ENCODE measurements around the gene MACROD1.

MACROD1 gene

DNA sequence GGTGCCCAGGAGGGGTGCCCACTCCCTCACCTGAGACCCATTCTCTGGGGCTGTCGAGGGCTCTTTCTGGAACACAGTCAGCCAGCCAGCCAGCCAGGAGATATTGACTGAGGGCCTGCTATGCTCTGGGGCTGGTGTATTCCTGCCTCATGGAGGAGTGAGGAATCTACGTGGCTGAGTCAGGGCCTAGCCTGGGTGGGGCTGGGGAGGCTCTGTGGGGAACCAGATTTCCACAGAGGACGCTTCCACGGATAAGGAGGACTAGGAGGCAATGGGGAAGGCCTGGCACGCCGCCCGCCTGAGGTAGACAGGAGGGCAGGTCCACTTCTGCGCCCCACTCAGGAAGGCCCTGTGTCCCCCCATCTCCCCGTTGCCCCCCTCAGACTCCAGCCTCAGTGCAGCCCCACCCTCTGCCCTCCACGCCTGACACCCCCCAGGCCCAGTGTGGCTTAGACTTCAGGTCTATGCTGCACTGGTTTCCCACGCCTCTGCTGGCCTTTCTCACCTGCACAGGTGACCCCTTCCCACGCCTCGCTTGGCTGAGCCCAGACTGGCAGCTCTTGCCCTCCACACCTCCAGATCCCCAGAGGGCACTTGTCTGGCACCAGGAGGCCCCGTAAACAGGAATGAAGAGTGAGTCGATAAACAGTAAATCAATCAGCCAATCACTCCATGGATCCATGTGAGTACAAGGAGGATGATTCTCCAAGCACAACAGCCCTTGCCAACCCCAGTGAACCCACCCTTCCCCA, 37.5 kb downstream of the MACROD1 start:
- DNase-seq = no peak

- DNase-seq = no peak
Measured at GRCh38 chr11:64127267-64128072, 38.4 kb downstream of the MACROD1 start.

- no peak for DNase-seq
Measured at GRCh38 chr11:64126796-64127195, 39.1 kb downstream of the MACROD1 start.

- DNase-seq = no peak
Measured at GRCh38 chr11:64126371-64126770, 39.5 kb downstream of the MACROD1 start.

GRCh38 chr11:64125676-64126075, 40.2 kb downstream of the MACROD1 start:
- no peak for DNase-seq

DNA sequence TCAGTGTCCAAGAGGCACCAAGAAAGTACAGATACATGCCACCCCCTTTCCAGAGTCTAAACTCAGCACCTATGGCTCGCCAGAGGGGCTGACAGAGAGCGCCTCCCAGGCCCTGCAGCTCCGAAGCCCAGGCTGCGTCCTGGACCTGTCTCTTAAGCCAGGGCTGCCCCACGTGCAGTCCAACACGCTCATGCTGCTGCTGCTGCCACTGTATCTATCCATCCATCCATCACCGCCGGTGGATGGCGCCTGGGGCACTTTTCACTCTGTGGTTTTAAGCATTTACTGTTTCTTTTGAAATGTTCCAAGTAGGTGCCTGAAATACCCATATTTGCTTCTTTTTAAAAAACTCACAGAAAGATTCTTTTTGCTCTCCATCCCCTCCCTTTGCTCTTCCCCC, 41.8 kb downstream of the MACROD1 start:
- DNase-seq = no peak

- DNase-seq = no peak
Measured at GRCh38 chr11:64123679-64124078, 42.2 kb downstream of the MACROD1 start.

DNA sequence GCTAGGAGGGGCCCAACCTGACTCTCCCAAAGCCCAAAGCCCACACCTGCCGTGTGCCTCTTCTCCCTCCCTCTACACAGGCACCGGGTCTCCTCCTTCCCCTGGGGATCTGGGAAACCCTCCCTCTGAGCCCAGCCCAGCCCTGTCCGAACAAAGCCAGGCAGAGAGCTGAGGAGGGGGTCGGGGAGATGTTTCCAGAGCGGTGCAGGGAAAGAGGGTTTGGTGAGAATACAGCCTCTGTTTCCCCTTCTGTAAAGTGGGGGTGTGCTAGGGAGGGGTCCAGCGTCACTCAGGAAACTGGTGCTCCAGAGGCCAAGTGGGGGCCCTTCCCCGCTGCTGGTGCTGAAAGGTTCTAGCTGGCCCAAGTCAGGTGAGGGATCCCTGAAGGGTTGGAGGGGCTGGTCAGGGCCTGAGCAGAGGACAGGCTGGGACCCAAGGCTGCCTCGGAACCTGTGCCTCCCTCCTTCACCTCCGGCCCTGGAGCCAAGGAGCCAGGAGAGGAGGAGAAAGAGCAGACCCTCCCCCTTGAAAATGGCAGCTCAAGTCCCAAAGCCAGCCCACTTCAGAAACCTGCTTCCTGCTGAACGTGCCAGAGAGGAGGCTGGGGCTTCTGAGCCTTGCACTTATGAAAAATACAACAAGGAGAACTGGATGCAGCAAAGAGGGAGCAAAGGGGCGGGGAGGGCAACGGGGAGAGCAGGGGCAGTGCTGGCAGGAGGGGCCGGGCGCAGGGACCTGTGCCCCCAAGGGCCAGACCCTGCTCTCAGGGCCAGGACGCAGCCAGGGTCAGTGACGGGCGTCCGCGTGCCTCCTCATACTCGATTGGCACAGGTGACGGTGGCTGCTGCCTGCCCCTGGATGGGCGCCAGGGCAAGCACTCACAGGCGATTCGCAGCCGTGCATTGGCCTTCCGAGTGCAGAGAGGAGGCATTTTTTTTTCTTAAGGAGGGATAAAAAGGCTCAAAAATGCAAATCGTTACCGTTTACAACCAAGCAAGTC, 43.2 kb downstream of the MACROD1 start:
- no peak for DNase-seq

DNA sequence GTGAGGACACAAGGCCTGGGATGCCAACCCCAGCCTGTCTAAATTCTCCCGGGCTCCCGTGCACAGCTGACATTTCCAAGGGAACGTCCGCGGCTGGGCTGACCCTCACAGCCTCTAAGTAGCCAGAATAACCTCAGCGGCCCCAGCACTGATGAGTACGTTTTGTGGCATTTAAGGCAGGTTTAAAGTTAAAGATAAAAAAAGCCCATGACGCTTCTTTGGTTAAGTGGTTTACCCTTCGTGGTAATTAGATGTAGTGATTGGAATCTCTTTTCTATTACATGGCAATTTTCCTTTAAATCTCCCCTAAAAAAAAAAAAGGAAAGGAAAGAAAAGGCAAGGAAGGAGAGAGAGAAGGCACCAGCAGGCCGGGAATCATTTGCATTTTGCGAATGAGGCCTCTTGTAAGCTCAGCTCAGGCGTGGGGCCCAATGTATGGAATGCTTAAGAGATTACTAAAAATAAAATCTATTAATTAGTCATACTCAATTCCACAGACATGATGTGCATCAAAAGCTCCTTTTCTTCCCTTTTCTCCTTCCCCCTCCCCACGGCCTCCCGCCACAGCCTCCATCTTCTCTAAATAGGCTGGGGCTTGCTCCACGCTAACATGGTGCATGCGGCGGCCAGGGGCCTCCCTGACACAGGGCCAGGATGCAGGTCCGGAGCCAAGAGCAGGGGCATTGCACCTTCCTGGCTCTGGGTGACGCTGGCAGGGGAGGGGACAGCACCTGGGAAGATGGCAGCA, 44.1 kb downstream of the MACROD1 start:
- no peak for DNase-seq

GRCh38 chr11:64120951-64121569, 44.9 kb downstream of the MACROD1 start:
- no peak for DNase-seq

DNA sequence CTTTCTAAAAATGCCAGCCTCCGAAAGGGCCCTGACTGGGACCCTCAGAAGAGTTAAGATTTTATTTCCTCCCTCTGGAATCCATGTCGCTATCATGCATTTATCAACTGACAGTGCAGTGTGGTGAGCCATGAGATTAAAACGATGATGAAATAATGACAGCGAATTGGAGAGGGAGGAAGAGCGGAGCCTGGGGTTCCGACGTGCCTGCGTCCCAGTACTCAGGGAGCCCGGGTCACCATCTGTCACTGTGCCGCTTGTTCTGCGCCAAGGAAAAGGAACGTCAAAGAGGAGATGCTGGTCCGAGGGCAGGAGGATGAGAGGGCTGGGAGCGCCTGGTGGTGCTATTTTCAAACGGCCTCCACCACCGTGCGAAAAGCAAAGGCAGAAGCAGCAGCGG, 46.2 kb downstream of the MACROD1 start:
- DNase-seq = no peak

GRCh38 chr11:64118876-64119665, 46.8 kb downstream of the MACROD1 start:
- no peak for DNase-seq

GRCh38 chr11:64117763-64118459, 48.0 kb downstream of the MACROD1 start:
- no peak for DNase-seq

GRCh38 chr11:64115531-64116522, 50.1 kb downstream of the MACROD1 start:
- no peak for DNase-seq

- DNase-seq = no peak
Measured at GRCh38 chr11:64114231-64114630, 51.7 kb downstream of the MACROD1 start.

- no peak for DNase-seq
Measured at GRCh38 chr11:64113462-64113780, 52.5 kb downstream of the MACROD1 start.

- DNase-seq = no peak
Measured at GRCh38 chr11:64112771-64113461, 53.0 kb downstream of the MACROD1 start.
